ENCODE measurements around the gene SMAD7. TPM values are rescaled to one million over a fixed set of nuclear protein-coding genes. Genes with fewer than 3 reads are reported as not detected.

SMAD7 gene
- total RNA-seq, 2 donors from 2014 or later, result 21.2 to 21.6 TPM

DNA sequence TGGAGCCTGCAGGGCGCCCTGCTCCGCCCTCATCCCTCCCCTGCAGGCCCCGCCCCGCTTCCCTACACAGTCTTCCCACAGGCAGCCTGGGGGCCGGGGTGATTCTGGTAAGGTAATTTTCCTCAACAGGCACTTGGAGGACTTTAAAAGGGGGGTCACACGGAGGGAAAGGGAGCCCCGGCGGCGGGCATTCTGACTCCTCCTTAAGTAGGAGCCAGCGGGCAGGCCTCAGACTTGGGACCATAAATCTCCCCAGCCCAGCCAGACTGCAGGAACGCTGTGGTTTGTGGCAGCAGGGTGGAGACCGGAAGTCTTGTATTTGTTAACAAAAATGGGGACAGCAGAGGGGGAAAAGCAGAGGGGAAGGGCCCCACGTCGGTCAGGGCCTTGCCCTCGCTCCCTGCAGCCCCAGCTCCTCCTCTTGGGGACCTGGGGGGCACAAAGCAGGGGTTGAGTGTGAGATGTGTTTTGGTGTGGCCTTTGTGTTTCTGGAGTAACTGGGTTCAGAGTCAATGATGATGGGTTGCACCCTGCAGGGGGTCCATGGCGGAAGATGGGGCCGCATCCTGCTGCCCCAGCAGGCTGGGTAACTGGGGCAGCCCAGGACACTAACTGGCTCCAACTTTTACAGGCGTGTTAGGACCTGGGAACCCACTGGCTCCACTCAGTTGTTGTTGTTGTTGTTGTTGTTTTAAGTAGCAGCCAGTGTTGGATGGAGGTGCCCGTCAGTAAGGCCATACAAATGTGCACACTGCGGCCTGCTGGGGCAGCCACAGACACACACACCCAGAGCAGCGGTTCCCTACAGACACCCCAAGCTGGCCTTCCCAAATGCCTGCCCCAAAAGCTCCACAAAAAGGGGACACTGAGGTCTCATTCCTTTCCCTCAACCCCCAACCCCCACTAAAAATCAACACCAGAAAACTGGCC lies 27.7 kb downstream of the SMAD7 start:
- Histone ChIP-seq H3K4me3 (peak overlapping the region; percentile 22), H3K9me3 (no peaks in the 10 kb centered on the region), H3K9ac (ENCODE audit: low read depth in 2 of 2, low read length in 2 of 2) (peak overlapping the region; percentile 44 to 71), H3K27ac (peak overlapping the region; percentile 66), H3K36me3 (peaks cover 5% of the 10 kb centered on the region), H3K4me1 (peaks cover 43% of the 10 kb centered on the region), H3K27me3 (no peaks in the 10 kb centered on the region)
- DNase-seq, result peak; percentile 73
- intact Hi-C loops (cut with DNase I), result no loop called here
- TF ChIP-seq, protein P1, sequence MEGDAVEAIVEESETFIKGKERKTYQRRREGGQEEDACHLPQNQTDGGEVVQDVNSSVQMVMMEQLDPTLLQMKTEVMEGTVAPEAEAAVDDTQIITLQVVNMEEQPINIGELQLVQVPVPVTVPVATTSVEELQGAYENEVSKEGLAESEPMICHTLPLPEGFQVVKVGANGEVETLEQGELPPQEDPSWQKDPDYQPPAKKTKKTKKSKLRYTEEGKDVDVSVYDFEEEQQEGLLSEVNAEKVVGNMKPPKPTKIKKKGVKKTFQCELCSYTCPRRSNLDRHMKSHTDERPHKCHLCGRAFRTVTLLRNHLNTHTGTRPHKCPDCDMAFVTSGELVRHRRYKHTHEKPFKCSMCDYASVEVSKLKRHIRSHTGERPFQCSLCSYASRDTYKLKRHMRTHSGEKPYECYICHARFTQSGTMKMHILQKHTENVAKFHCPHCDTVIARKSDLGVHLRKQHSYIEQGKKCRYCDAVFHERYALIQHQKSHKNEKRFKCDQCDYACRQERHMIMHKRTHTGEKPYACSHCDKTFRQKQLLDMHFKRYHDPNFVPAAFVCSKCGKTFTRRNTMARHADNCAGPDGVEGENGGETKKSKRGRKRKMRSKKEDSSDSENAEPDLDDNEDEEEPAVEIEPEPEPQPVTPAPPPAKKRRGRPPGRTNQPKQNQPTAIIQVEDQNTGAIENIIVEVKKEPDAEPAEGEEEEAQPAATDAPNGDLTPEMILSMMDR (IDR thresholded peaks at IDR 0.05), result no peak

- H3K27me3 ChIP-seq, result no peaks in the 10 kb centered on the region
- peak overlapping the region; percentile 66 for H3K27ac ChIP-seq
- peak overlapping the region; percentile 22 for H3K4me3 ChIP-seq
- H3K4me1 ChIP-seq, result peaks cover 36% of the 10 kb centered on the region
- TF ChIP-seq, protein P1 (IDR thresholded peaks at IDR 0.05), result no peak
- peak overlapping the region; percentile 44 to 71 for H3K9ac ChIP-seq (ENCODE audit: low read depth in 2 of 2, low read length in 2 of 2)
- peaks cover 5% of the 10 kb centered on the region for H3K36me3 ChIP-seq
- intact Hi-C loops (cut with DNase I), result no loop called here
- H3K9me3 ChIP-seq, result no peaks in the 10 kb centered on the region
- DNase-seq, result peak; percentile 18
Observed at GRCh38 chr18:48922226-48922800, 28.5 kb downstream of the SMAD7 start.

GRCh38 chr18:48921305-48922225 lies 29.2 kb downstream of the SMAD7 start:
- TF ChIP-seq, protein P1 (IDR thresholded peaks at IDR 0.05), result no peak
- peaks cover 5% of the 10 kb centered on the region for H3K36me3 ChIP-seq
- intact Hi-C loops (cut with DNase I), result no loop called here
- no peak overlapping the region for H3K27ac ChIP-seq
- peak overlapping the region in 1 of 2 donors; percentile 24 for H3K9ac ChIP-seq (ENCODE audit: low read depth in 2 of 2, low read length in 2 of 2)
- no peaks in the 10 kb centered on the region for H3K9me3 ChIP-seq
- no peak overlapping the region for H3K4me3 ChIP-seq
- peaks cover 28% of the 10 kb centered on the region for H3K4me1 ChIP-seq
- peak; percentile 22 for DNase-seq
- H3K27me3 ChIP-seq, result no peaks in the 10 kb centered on the region

DNA sequence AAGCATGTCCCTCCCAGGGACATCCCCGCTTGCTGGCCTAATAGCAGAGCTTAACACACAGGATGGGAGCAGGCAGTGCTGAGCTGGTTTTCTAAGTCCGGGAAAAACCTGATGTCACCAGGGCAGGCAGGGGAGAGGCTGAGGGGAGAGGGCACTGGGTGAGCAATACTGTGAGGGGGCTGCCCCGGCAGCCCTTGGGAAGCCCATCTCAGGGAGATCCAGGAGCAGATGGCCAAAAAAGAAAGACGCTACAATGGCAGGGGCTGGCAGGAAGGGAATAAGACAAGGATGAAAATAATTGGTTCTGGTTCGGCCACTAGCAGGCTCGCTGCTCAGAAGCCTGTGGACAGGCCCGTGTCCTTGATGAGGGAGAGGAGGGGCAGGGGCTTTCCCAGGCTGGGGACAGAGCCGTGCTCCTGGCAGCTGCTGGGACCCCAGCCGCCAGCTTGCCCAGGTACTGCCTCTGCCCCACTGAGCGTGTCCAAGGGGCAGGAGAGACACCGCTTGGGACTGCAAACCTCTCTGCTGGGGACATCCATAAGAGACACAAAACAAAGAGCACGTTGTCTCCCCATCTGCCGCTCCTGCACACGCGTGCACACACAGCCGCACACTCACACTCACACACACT lies 30.2 kb downstream of the SMAD7 start:
- H3K4me3 ChIP-seq, result no peak overlapping the region
- TF ChIP-seq, protein P1 (IDR thresholded peaks at IDR 0.05), result no peak
- H3K9ac ChIP-seq (ENCODE audit: low read depth in 2 of 2, low read length in 2 of 2), result no peak overlapping the region
- intact Hi-C loops (cut with DNase I), result no loop called here
- peaks cover 21% of the 10 kb centered on the region for H3K4me1 ChIP-seq
- no peak overlapping the region for H3K27ac ChIP-seq
- DNase-seq, result no peak
- H3K9me3 ChIP-seq, result no peaks in the 10 kb centered on the region
- H3K36me3 ChIP-seq, result peaks cover 5% of the 10 kb centered on the region
- H3K27me3 ChIP-seq, result no peaks in the 10 kb centered on the region
